HEK293 (cell line): Measurements from ENCODE around the gene SULT2A1.

Experiments used
- KLF16 ChIP-seq: fragments of 450-650 bp; formaldehyde crosslinking; IDR thresholded peaks from 2 replicates; pipeline ENCODE4 v1.5.1; 2017; ENCODE audit warnings: missing biosample characterization, missing genetic modification characterization
- SCRT1 ChIP-seq: fragments of 450-650 bp; formaldehyde crosslinking; IDR thresholded peaks from 2 replicates; pipeline ENCODE4 v1.5.1; 2016; ENCODE audit warnings: missing biosample characterization, missing genetic modification characterization, borderline replicate concordance
- SP2 ChIP-seq: fragments of 450-650 bp; formaldehyde crosslinking; IDR thresholded peaks from 2 replicates; pipeline ENCODE4 v1.5.1; 2016; ENCODE audit warnings: missing biosample characterization, missing genetic modification characterization
- YY1 ChIP-seq: fragments of 450-650 bp; formaldehyde crosslinking; IDR thresholded peaks from 2 replicates; pipeline ENCODE4 v1.5.1; 2018; ENCODE audit warnings: missing biosample characterization, missing genetic modification characterization
- TF ChIP-seq, protein P1 (sequence below): fragments of 450-650 bp; formaldehyde crosslinking; IDR thresholded peaks from 2 replicates; pipeline ENCODE4 v1.5.1; 2016; ENCODE audit warnings: missing biosample characterization, missing genetic modification characterization

DNA sequence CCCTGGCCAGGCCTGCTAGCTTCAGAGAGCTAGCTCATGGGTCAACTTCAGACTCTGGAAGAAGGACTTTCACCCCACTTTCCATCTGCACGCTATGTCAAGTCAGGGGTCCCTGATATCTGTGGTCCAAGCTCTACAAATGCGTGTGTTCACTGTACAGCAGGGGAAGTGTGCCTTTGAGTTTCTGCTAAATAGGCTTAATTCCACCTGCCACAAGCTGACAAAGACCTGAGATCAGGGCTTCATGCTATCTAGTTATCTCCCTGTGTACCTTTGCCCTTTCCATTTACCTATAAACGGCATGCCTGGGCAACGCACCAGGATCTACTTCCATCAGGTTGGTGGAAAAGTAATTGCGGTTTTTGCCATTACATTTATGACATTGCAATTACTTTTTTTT is 10.7 kb upstream of the SULT2A1 start:
- no peak for TF ChIP-seq SCRT1 (tag by site-specific recombination)
- no peak for TF ChIP-seq SP2 (tag by site-specific recombination)
- TF ChIP-seq, protein P1, sequence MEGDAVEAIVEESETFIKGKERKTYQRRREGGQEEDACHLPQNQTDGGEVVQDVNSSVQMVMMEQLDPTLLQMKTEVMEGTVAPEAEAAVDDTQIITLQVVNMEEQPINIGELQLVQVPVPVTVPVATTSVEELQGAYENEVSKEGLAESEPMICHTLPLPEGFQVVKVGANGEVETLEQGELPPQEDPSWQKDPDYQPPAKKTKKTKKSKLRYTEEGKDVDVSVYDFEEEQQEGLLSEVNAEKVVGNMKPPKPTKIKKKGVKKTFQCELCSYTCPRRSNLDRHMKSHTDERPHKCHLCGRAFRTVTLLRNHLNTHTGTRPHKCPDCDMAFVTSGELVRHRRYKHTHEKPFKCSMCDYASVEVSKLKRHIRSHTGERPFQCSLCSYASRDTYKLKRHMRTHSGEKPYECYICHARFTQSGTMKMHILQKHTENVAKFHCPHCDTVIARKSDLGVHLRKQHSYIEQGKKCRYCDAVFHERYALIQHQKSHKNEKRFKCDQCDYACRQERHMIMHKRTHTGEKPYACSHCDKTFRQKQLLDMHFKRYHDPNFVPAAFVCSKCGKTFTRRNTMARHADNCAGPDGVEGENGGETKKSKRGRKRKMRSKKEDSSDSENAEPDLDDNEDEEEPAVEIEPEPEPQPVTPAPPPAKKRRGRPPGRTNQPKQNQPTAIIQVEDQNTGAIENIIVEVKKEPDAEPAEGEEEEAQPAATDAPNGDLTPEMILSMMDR (tag by site-specific recombination): no peak
- TF ChIP-seq YY1 (tag by site-specific recombination): no peak
- TF ChIP-seq KLF16 (tag by site-specific recombination): no peak
